Activated CD8-positive, alpha-beta memory T cell treated with anti-CD3 and anti-CD28 coated beads, Interleukin-2, amount 50 U/mL, for 1 hour (primary cell): ENCODE data around the gene RPTOR.
"Not testable (repeated sequence)": the region's sequence is repeated elsewhere in the genome, so short reads cannot be mapped to it uniquely, and the experiment has no call there.

Source experiments
- DNase-seq: peaks from one replicate; pipeline ENCODE4 v3.0.0-alpha.2; 2020; ENCODE audit errors: extremely low read depth

Gene RPTOR

DNA sequence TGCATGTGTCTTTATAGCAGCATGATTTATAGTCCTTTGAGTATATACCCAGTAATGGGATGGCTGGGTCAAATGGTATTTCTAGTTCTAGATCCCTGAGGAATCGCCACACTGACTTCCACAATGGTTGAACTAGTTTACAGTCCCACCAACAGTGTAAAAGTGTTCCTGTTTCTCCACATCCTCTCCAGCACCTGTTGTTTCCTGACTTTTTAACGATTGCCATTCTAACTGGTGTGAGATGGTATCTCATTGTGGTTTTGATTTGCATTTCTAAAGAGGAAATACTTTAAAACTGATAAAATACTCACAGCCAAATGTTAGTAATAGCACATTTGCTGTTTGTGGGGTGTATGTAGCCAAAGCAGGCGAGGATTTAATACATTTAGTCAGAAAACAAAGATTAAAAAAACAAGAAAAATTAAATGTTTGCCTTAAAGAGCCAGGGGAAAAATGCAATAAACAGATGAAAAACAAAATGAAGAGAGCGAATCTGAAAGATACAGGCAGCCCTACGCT is 220.0 kb downstream of the RPTOR start:
- not testable (repeated sequence) for DNase-seq

DNA sequence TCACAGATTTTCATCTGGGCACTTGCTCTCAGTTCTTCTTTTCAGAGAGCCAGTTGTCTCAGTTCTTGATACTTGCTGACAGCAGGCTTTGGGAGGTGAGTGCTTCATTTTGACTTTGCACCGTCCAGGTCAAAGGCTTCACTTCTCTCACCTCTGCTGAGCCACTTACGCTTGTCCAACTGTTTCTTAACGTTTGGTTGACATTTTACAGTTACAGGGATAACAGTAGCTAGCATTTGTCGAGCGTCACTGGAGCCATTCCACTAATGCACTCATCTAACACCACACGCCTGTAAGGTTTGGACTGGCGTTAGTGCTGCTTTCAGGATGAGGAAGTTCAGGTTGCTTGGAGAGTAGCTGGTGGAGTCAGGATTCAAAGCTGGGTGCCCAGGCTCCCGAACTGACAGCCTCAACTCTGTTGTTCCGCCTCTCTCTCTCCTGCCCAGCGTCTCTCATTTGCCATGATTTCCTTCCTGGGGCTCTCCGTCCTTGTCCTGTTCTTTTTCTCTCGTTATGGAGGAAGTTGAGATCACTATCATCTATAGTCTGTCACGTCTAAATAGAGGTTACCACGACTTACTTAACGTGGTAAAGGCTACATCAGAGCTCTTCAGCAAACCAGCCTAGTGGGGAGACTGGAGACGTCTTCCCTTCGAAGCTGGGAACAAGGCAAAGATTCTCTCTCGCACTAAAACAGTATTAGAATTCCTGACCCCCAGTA is 220.8 kb downstream of the RPTOR start:
- DNase-seq: no peak

DNA sequence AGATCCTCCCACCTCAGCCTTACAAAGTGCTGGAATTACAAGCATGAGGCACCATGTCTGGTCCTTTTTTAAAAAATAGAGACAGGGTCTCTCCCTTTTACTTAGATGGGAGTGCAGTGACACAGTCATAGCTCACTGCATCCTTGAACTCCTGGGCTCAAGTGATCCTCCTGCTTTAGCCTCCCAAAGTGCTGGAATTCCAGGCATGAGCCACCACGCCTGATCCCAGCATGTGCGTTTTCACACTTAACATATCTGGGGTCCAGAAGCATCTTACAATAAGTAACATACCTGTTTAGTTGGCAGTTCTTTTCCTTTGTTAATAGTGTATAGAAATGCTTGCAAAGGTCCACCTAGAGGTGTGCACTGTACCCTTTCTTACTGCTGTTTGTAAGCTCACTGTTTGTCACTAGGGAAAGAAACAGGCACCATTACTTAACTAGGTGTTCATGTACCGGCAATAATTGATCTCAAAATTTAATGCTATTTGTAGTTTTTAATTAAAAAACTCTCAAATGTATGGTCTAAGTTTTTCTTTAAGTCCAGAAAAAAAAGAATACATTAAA is 221.7 kb downstream of the RPTOR start:
- no peak for DNase-seq

DNA sequence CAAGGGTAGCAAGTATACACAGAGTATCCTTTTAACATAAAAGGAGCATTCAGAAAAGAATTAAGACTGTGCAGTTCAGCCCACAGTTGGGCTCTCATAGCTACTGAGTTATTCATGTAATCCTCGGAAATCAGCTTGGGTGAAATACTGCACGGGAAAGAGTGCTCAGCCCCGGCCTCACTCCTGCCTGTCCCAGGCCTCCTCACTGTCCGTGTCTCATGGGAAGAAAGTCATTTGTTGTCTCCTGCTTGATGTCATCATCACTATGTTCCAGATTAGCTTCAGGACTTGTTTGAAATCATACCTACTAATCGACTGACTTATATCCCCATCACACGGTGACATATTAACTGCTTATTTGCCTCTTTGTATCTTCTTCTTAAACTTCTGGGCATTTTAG is 223.8 kb downstream of the RPTOR start:
- no peak for DNase-seq

DNA sequence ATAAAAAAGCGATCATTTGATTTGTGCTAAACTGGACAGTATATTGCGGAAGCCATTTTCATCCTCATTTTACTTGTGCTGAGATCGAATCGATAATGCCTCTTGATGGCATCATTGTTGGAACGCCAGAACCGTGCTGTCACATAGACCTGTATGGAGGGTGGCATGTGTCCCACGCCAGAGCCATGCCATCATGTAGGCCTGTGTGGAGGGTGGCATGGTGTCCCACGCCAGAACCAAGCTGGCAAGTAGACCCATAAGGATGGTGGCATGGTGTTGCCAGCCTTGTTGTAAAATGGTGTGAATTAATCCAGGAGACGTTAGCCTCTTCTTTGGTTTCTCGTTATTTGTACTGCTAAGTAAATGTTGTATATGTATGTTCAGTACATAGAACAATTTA is 224.3 kb downstream of the RPTOR start:
- no peak for DNase-seq

DNA sequence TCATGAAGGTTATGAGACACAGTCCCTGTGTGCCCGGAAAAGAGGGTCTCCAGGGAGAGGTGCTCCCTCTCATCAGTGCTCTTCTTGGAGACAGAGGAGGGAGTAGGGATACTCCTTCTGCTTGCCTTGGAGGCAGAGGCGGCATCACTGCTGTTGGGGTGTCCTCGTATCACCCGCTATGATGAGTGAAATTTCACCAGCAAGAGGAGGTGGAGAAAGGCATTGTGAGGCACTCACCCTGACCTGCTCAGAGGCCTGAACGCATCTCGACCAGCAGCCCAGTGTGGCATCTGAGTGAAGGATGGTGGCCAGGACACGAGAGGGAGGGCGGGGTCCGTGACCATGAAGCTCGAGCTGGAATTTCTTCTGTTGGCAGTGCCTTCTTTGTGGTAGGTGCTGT is 224.9 kb downstream of the RPTOR start:
- no peak for DNase-seq

DNA sequence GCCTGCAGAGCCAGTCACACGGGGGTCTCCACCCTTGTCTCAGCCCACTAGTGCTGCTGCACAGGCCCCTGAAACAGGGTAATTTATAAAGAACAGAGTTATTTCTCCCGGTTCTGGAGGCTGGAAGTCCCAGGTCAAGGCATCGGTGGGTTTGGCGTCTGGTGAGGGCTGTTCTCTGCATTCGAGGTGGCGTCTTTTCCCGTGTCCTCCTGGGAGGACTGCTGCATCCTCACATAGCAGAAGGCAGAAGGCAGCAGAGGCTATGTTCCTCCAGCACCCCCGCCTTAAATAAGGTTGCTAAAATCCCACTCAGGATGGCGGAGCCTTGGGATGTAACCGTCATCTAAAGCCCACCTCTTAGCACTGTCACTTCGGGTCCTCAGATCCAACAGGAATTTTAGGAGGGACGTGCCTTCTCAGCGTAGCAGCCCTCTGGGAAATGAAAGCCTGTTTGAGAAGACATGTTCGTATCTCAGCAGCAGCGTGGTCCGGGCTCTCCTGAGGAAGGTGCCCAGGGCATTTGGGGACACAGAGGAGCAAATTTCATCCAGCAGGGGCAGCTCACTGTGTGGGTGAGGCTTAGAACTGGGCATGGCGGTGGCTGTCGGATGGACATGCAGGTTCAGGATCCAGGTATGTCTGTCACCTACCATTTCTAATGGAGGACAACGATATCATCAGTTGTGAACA is 225.4 kb downstream of the RPTOR start:
- no peak for DNase-seq

DNA sequence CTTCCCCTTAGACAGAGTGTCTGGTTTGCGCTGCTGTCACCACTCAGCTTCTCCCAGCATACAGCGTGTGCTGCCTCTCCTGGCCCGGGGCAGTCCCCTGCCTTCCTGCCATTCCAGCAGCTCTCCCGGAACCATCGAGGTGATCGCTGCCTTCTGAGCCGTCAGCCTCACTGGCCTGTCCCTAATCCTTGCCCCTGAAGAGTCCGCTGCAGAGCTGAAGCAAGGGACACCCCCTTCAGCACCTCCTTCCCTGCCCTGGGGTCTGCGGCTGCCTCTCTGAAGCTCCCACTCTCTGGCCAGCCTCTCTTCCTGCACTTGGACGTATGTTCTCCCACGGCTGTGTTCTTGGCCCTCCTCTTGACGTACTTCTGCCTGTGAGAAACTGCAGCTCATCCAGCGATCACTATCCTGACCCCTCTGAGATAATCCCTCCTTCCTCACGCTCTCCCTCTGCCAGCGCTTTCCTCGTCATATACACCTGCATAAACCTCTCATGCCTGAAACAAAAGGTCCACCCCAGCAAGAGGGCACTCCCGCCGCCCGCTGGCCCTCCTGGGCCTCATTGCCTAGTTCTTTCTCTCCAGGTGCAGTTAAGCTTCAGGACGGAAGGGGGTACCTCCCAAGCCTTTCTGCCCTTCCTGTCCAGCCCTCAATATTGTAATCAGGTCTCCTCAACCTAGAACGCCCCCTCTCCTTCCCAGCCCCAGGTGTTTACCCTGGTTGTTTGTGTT is 226.4 kb downstream of the RPTOR start:
- no peak for DNase-seq

DNA sequence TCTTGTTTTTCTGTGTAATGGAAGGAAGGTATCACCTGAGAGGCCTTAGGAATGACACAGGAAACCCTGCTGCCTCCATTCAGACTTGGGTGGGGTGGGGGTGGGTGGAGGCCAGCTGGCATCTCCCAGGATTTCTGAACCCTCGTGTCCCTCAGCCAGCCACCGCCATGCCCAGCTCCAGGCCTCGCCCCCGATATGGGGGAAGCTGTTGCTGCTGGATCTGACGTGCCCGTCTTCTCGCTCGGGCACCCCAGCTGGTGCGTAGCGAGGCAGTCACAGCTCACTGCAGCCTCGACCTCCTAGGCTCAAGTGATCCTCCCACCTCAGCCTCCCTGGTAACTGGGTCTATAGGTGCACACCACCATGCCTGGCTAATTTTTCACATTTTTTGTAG is 227.0 kb downstream of the RPTOR start:
- DNase-seq: no peak

DNA sequence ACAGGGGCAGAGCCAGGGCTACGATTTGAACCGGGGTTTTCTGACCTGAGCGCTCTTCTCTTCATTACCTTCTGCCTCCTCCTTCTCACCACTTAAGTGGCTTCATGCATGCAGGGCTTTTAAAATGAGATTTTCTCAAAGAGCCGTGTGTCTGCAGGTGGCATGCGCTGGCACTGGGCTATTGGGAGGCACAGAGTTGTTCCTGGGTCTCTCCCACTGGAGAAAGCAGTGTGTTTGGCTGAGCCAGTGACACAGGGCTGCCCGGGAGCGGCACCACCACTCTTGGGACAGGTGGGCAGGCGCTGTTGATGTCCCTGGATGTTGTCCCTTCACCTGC is 228.2 kb downstream of the RPTOR start:
- DNase-seq: no peak

DNA sequence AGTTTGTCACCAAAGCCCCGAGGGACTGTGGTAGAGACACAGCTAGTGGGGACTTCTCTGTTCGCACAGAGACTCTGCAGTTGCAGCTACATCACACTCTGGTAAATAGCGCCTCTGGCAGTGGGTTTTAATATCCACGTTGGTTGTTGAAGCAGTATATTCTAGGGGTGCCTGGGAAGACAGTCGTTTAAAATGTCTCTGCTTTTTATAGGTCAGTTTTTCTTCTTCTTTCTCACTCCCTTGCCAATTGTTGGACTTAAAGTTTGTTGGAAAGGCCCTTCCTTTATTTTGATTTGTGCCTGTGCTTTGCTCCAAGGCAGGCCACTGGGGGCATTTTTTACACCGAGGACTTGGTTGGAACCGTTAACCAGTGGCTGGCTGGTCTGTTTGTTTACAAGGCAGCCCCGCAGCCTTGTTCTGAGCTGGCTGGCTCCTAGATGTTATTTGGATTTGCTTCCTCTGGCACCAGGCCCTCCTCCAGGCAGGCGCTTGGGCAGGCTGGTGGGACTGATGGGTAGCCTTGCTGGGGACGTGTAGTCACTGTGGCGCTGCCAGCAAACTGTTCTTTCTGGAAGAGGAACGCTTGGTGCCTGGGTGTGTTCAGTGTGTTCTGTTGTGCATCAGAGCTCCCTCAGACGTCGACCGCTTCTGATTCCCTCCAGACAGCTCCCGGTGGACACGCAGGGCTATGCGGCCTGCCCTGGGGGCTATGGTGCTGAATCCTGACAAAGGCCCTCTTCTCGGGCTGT is 228.8 kb downstream of the RPTOR start:
- no peak for DNase-seq

DNA sequence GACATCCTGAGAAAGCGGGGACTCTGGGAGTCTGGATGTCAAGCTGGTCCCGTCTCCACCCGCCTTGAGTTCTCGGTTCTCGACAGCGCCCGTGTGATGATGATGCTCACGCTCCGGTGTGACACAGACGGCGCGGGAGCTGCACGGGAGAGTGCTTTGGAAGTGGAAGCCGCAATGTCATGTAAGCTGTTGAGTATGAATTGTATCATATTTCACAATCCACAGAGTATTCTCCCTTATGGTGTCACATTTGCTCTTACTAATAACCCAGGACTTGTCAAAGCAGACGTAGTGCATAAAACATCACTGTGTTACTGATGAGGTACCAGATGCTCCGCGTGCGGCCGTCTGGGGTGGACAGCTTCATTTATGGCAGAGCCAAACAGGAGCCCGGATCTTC is 229.5 kb downstream of the RPTOR start:
- no peak for DNase-seq

DNA sequence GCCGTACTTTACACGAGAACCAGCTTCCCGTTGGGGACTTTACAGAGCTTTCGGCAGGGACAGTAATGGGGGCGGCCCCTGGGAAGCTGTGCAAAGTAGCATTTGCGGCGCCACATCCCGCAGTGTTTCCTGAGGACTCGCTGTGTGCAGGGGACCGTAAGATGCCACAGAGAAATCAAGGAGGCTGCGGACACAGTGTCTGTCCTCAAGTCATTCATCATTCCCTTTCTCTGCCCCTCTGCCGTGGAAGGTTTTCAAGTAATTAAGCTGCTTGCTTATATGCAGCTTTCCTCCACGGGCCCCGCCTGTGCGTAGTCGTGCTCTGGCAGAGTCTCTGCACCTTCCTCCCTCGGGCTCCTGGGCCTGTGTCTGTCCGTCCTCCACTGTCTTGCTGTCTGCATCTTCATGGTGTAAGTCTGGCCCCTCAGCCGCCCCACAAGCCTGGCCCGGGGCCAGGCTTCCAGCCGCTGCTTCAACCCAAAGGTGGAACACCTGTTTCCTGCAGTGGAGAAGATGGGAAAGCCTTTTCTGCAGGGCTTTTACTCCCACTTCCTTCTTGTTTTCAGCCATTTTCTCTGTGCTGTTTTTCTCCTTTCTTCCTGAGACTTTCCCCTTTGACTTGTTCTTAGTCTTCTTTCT is 230.1 kb downstream of the RPTOR start:
- DNase-seq: no peak

DNA sequence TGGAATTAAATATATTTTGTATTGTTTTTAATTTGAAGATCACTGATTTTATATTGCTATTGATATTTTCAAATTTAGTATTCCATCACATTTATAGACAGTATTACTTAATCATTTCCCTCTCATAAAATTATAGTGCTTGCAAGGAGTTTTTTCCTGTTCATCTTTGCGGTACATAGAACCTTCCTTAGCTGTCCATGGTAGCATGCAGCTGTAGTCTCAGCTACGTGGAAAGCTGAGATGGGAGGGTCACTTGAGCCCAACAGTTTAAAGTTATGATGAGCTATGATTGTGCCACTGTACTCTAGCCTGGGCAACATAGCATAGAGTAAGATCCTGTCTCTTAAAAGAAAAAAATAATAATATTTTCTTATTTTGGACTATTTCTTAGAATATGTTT is 231.2 kb downstream of the RPTOR start:
- DNase-seq: no peak

DNA sequence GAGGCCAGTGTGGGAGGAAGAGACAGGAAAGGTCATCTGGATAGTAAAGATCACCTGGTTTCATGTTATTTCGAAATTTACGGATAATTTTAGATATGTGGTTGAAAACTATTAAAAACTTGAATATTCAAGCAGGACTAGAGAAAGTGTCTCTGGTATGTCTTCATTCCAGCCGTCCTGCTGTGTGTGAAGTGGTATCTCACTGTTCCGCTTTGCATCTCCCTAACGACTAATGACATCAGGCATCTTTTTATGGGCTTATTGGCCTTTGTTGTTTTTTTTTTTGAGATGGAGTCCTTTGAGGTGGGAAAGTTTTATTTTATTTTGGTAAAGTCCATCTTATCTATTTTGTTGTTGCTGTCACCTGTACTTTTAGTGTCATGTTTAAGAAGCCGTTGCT is 232.6 kb downstream of the RPTOR start:
- DNase-seq: no peak

DNA sequence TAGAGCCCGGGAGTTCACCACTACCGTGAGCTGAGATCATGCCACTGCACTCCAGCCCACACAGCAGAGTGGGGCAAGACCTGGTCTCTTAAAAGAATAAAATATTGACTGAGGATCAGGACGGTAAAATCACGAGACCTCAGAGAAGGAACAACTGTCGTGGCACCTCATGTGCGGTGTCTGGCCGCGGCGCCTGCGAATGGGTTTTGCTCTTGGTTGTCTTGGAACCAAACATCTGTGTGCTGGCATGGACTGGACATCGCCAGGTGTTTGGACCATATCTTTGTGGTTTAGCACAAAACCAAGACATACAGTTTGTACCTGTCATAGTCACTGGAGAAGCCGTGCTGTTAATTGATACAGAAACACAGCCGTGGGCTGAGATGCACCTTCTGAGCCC is 234.1 kb downstream of the RPTOR start:
- DNase-seq: no peak

DNA sequence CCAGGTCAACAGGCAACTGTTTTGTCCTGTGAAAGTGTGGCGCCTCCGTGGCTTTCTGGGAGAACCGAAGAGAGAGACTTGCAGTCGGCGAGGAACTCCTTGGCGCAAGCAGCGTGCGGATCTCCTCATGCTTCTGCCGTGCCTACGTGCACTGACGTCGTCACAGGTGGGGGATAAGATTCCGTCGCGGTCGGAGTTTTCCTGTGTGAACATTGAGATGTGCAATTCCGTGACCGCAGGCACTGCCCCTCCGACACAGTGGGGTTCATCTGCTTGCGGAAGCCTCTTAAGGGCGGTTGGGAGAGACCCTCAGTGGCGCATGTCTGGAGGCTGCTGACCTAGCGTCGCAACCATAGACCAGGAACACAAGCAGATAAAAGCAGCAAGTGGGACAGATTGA is 234.7 kb downstream of the RPTOR start:
- no peak for DNase-seq

DNA sequence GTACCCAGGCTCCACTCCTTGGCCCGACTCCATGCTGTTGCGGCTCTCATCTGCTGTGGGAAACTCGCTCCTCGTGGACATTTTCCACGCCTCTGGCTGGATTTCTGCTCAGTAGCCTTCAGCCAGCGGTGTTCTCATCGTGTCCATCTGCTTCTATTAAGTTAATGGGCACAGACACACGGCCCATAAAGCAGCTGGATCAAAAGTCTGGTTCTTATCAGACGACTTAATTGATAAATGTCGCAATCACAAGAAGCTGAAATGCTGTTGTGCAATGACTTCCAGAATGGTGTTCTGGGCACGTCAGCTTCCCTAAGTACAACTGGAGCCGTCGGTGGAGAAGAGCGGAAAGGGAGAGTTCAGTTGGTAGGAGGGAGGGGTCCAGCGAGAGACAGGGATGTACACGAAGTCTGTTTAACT is 235.3 kb downstream of the RPTOR start:
- DNase-seq: no peak

DNA sequence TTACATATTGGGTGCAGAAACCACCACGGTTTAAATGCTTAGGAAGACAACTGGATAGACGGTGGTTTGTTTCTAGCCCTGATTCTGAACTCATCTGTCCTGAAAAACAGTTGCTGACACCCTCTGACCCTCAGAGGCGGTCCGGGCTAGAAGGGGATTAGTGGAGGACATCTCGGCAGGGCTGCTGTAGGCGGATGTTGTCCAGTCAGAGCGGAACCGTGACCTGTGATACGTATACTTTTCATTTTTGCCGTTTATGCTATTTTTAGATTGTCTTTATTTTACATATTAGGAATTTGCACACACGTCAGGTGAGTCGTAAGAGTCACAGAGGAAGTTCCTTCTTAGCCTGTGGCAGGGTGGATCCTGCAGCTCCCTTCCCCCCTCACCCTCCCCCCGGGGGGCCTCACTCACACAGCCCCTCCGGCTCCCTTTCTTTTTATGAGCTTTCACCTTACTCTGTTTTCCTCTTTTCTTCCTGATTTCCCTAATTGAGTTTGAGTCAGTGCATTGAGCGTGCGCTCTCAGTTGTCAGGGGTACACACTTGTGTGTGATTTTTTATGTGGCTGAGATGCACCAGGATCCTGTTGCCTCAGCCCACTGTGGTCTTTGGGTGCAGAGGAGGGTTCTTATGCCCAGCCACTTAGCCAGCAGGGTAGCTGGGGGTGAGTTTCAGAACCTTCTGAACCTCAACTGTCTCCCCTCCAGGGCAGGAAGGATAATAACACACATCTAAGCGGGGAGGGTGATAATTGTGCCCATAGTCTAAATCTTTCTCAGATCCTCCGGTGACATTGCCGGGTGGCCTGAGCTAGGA is 236.0 kb downstream of the RPTOR start:
- no peak for DNase-seq

DNA sequence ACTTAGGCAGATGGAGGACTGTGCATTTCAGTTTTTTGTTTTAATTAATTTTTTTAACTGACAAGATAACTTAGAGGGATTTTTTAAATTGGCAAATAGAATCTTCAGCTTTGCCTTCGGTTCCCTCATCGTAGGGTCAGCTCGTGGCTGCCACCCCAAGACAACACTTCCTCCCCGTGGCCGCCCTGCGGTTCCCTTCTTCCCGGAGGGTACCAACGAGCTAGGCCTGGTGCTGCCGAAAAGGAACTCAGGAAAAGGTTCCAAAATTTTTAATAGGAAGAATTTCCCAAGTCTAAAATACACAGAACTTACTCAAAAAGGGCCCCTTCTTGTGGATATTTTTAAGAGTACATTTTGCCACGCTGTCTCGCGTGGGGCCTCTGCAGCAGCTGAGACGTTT is 236.6 kb downstream of the RPTOR start:
- no peak for DNase-seq
